AG04450 (cell line): Measurements from ENCODE around the gene FARP2. TPM values are rescaled to one million over a fixed set of nuclear protein-coding genes. Genes with fewer than 3 reads are reported as not detected.

Experiments
- CTCF ChIA-PET: fragments of 300-600, 350-600 bp; formaldehyde crosslinking; extraction: SDS; loops from one replicate; lab custom pipeline; 2022; ENCODE audit warnings: antibody characterized with exemption, inconsistent platforms; lab: Charles Lee
- POLR2A ChIA-PET: fragments of 350-600 bp; formaldehyde crosslinking; extraction: SDS; loops from one replicate; lab custom pipeline; 2021; ENCODE audit warnings: antibody characterized with exemption, inconsistent platforms; lab: Yijun Ruan, JAX
- DNase-seq: peaks from one replicate; pipeline ENCODE4 v3.0.0-alpha.2; 2011; ENCODE audit warnings: low read depth, low spot score
- H3K27ac ChIP-seq: one replicate; pipeline ENCODE4 v1.5.1; 2012; ENCODE audit warnings: low read depth, low read length, control low read depth
- H3K27me3 ChIP-seq: one replicate; pipeline ENCODE4 v1.6.0; 2012; ENCODE audit warnings: low read length; ENCODE audit not compliant: control insufficient read depth, insufficient read depth
- H3K4me3 ChIP-seq: 2 replicates; pipeline ENCODE4 v1.5.1; 2011; ENCODE audit warnings: mild to moderate bottlenecking, low read depth, low read length, control low read depth
- H3K9me3 ChIP-seq: 2 replicates; pipeline ENCODE4 v1.5.1; 2012; ENCODE audit warnings: low read length; ENCODE audit not compliant: control insufficient read depth, insufficient read depth
- polyA plus RNA-seq: library from polyadenylated mRNA; depleted of rRNA; stranded (reverse); fragments of >200 nt; gene quantifications from 2 replicates; pipeline ENCODE4 v1.2.3, GENCODE V29; 2011
- TF ChIP-seq, protein P1 (sequence below): IDR thresholded peaks from 2 replicates; pipeline ENCODE4 v1.5.1; 2011; ENCODE audit warnings: low read depth, low read length, control low read depth, inconsistent platforms

The FARP2 gene
- polyA plus RNA-seq, 1 experiment = 25.4 TPM

DNA sequence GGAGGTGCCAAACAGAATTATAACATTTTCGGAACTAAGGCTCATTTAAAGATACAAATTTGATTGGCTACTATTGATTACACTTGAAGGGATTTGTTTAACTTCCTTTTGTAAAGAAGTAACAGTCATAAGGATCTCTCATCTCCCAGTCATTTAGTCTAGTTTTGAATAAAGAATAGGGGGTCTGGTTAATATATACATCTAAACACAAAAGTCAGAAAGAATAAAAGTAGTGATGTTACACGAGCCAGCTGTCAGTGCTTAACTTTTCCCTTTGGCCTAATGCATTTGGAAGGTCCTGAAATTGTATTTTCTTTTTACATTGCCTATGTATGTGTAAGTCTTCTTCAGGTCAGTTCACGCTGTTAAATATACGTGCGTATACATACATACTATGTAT lies 32.3 kb upstream of the FARP2 start:
- no peak overlapping the region for H3K4me3 ChIP-seq
- TF ChIP-seq, protein P1, sequence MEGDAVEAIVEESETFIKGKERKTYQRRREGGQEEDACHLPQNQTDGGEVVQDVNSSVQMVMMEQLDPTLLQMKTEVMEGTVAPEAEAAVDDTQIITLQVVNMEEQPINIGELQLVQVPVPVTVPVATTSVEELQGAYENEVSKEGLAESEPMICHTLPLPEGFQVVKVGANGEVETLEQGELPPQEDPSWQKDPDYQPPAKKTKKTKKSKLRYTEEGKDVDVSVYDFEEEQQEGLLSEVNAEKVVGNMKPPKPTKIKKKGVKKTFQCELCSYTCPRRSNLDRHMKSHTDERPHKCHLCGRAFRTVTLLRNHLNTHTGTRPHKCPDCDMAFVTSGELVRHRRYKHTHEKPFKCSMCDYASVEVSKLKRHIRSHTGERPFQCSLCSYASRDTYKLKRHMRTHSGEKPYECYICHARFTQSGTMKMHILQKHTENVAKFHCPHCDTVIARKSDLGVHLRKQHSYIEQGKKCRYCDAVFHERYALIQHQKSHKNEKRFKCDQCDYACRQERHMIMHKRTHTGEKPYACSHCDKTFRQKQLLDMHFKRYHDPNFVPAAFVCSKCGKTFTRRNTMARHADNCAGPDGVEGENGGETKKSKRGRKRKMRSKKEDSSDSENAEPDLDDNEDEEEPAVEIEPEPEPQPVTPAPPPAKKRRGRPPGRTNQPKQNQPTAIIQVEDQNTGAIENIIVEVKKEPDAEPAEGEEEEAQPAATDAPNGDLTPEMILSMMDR = no peak
- ChIA-PET CTCF (no interaction called here), POLR2A (interaction anchor here (0.9 to 2.1 kb wide), 2 partner anchors 8 to 9 kb away, joined by 3 to 5 read pairs; partner anchors contain the start of genes HDLBP and SEPTIN2)
- H3K27me3 ChIP-seq = no peaks in the 10 kb centered on the region
- no peak overlapping the region for H3K27ac ChIP-seq
- no peaks in the 10 kb centered on the region for H3K9me3 ChIP-seq
- no peak for DNase-seq

DNA sequence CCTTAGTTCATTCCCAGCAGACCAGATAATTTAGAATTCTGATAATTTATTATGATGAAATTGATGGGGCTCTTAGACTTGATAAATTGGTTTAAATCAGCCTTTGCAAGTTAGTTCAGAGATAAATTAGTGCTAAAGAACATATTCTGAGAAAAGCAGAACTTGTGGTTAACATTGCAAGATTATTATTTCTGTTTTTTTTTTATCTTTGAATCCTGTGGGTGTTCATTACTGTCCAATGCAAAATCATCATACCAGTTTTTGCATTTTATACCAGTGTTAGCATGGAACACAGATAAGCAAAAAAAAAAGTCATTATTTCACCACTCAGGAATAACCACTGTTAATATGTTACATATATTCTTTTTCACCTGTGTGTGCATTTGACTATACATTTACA lies 31.3 kb upstream of the FARP2 start:
- H3K4me3 ChIP-seq = no peak overlapping the region
- DNase-seq = no peak
- H3K27me3 ChIP-seq = no peaks in the 10 kb centered on the region
- TF ChIP-seq, protein P1 = no peak
- CTCF ChIA-PET = no interaction called here
- POLR2A ChIA-PET = interaction anchor here (2.1 kb wide), 1 partner anchor 10 kb away, joined by 5 read pairs; the partner anchor contains the start of gene HDLBP
- H3K9me3 ChIP-seq = no peaks in the 10 kb centered on the region
- no peak overlapping the region for H3K27ac ChIP-seq

DNA sequence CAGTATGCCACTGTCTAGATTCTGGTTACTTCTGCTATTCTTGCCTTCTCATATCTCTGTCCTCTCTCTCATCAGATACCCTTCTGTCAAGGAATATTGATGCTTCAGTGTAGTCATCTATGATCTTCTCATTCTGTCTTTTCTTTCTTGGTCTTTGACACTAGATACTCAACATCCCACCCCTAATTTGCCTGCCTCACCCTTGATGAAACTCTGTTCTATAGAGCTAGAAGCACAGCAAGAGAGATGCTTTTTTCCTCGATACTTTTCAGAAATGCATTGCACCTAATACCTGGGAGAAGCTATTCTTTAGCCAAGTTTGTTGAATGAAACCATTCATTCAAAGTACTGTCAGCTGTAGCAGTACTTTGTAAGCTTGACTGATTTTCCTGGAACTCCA lies 30.8 kb upstream of the FARP2 start:
- POLR2A ChIA-PET = interaction anchor here (2.1 kb wide), 1 partner anchor 10 kb away, joined by 5 read pairs; the partner anchor contains the start of gene HDLBP
- TF ChIP-seq, protein P1 = no peak

DNA sequence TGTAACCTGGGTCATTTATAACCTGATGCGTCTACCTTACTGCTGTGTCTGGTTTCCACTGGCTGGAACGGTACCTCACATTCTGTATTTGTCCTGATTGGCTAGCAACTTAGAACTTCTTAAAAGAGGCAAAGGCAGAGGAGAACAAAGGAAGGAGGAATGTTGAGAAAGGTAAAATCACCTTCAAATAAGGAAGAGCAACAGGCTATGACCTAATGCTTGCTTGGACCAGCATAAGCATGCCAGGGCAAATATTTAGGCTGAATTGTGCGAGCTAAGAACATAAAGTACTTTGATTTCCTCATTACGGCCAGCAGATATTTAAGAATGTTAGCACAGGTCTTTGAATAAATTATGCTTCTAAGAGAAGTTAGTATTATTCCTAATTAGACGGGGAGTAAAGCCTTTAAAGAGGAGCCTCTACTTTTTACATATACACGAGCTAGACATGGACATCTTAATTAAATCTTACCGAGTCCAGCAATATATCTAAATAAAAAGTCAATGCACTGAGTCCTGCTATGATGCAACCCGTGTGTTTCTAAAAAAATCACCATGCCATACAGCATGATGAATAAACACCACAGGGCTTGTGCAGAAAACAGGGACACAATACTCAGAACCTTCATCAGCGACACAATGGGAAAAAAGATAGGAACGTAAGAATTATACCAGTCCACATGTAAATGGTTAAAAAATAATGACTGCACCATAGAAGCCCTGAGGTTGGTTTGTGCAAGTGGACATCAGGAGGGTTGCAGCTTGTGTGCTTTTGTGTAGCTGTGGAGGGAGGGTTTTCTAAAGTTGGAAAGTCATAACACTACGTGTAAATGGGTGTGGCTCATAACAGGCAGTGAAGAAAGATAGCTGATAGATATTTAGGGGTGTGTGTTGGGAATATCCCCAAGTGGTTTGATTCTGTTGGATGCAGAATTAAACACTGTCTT lies 26.1 kb upstream of the FARP2 start:
- ChIA-PET CTCF (no interaction called here), POLR2A (no interaction called here)
- Histone ChIP-seq H3K9me3 (no peaks in the 10 kb centered on the region), H3K27ac (no peak overlapping the region), H3K4me3 (no peak overlapping the region), H3K27me3 (no peaks in the 10 kb centered on the region)
- DNase-seq = no peak
- TF ChIP-seq, protein P1 = no peak

More for the DNA sequence above, 30.8 kb upstream of the FARP2 start:
- Histone ChIP-seq H3K4me3 (no peak overlapping the region), H3K27ac (no peak overlapping the region), H3K9me3 (no peaks in the 10 kb centered on the region), H3K27me3 (no peaks in the 10 kb centered on the region)
- CTCF ChIA-PET = no interaction called here
- DNase-seq = no peak

DNA sequence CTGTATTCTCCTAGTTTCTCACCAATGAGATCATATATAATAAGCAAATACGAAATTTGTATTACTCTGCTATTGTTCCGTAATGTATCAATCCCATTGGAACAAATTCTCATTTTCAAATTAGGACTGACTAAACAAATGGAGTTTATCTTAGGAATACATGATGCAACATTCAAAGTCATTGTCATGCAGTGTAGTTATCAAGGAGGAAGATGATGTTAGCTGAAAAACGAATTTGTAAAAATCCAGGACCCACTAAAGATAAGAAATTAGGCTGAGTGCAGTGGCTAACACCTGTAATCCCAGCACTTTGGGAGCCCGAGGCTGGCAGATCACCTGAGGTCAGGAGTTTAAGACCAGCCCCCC lies 25.5 kb upstream of the FARP2 start:
- CTCF ChIA-PET = no interaction called here

More for the DNA sequence above, 25.5 kb upstream of the FARP2 start:
- H3K4me3 ChIP-seq = no peak overlapping the region
- TF ChIP-seq, protein P1 = no peak
- no peak for DNase-seq
- no peaks in the 10 kb centered on the region for H3K27me3 ChIP-seq
- POLR2A ChIA-PET = no interaction called here
- no peak overlapping the region for H3K27ac ChIP-seq
- H3K9me3 ChIP-seq = no peaks in the 10 kb centered on the region
